Activated CD8-positive, alpha-beta T cell treated with anti-CD3 and anti-CD28 coated beads for 36 hours (primary cell): ENCODE measurements around the gene SCP2. TPM values are rescaled to one million over a fixed set of nuclear protein-coding genes. Genes with fewer than 3 reads are reported as not detected.

Experiments used
- ATAC-seq: fragments of 200-7000 bp; cut with Tn5 transposase; one replicate; pipeline ENCODE4 v1.10.0; 2021; ENCODE audit warnings: mild to moderate bottlenecking, moderate library complexity
- CTCF ChIA-PET: fragments of 350-600 bp; sonication (Branson Sonifier 250); formaldehyde crosslinking; loops from one replicate; lab custom pipeline; 2021; ENCODE audit warnings: antibody characterized with exemption; lab: Charles Lee
- POLR2A ChIA-PET: fragments of 350-600 bp; sonication (Branson Sonifier 250); formaldehyde crosslinking; loops from one replicate; lab custom pipeline; 2021; ENCODE audit warnings: antibody characterized with exemption; lab: Charles Lee
- DNase-seq: peaks from one replicate; pipeline ENCODE4 v3.0.0-alpha.2; 2020
- H3K27ac Mint-ChIP-seq: one replicate; pipeline ENCODE4 v1.8.0; 2021; ENCODE audit warnings: mild to moderate bottlenecking, mixed read lengths
- H3K27me3 Mint-ChIP-seq: one replicate; pipeline ENCODE4 v1.8.0; 2021; ENCODE audit warnings: mixed read lengths
- H3K36me3 Mint-ChIP-seq: one replicate; pipeline ENCODE4 v1.8.0; 2021; ENCODE audit warnings: low read depth, mixed read lengths
- H3K4me1 Mint-ChIP-seq: one replicate; pipeline ENCODE4 v1.8.0; 2021; ENCODE audit warnings: low read depth, mixed read lengths
- H3K4me3 Mint-ChIP-seq: one replicate; pipeline ENCODE4 v1.8.0; 2021; ENCODE audit warnings: mild to moderate bottlenecking, moderate library complexity, mixed read lengths
- H3K9me3 Mint-ChIP-seq: one replicate; pipeline ENCODE4 v1.8.0; 2021; ENCODE audit warnings: mixed read lengths
- CTCF ChIP-seq: fragments of 200-600 bp; IDR thresholded peaks from one replicate; pipeline ENCODE4 v1.8.0; 2022; ENCODE audit warnings: antibody characterized with exemption, mild to moderate bottlenecking
- intact Hi-C: fragments of 100-400 bp; cut with micrococcal nuclease; formaldehyde crosslinking; loops from one replicate; pipeline ENCODE4 v1.10.0; 2022
- total RNA-seq, 2 experiments: library from RNA; stranded (reverse); gene quantifications; one replicate each; pipeline ENCODE4 v1.2.3, GENCODE V29; 2021

The SCP2 gene
- total RNA-seq, 2 experiments from 2014 or later: 60.7 to 66.8 TPM

GRCh38 chr1:53037159-53037558, 110.1 kb downstream of the SCP2 start:
- POLR2A ChIA-PET: no interaction called here
- no peak overlapping the region for H3K4me3 Mint-ChIP-seq

GRCh38 chr1:53038566-53038965, 111.5 kb downstream of the SCP2 start:
- ATAC-seq: no peak
- Mint-ChIP-seq H3K27ac (no peak overlapping the region), H3K27me3 (no peaks in the 10 kb centered on the region), H3K9me3 (no peaks in the 10 kb centered on the region), H3K4me1 (no peaks in the 10 kb centered on the region), H3K4me3 (no peak overlapping the region), H3K36me3 (peaks cover 5% of the 10 kb centered on the region)
- CTCF ChIA-PET: no interaction called here
- POLR2A ChIA-PET: interaction anchor here (0.6 kb wide), 1 partner anchor 127 kb away, joined by 3 read pairs; no protein-coding TSS in a partner anchor
- DNase-seq: no peak
- TF ChIP-seq CTCF: no peak
- intact Hi-C loops: no loop called here

More at GRCh38 chr1:53037159-53037558, 110.1 kb downstream of the SCP2 start:
- Mint-ChIP-seq H3K9me3 (no peaks in the 10 kb centered on the region), H3K4me1 (no peaks in the 10 kb centered on the region), H3K27ac (no peak overlapping the region), H3K36me3 (peaks cover 9% of the 10 kb centered on the region), H3K27me3 (no peaks in the 10 kb centered on the region)
- DNase-seq: no peak
- ATAC-seq: no peak
- intact Hi-C loops: no loop called here
- no peak for TF ChIP-seq CTCF
- CTCF ChIA-PET: no interaction called here

DNA sequence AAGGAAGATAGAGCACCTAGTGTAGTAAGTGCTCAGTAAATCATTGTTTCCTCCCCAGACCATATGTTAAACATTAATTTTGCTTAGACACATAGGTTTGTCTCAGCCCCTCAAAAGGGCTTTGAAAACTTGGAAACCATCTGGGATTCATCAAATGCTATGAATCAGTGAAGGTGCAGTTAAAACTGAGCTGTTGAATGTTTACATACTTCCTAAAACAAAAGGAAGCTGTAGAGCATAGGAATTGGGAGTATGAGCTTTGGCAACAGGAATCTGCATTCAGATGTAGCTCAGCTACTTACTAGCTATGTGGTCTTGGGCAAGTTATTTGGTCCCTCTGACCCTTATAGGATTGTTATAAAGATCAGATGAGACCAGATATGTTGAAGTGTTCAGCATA, 116.2 kb downstream of the SCP2 start:
- Mint-ChIP-seq H3K9me3 (no peaks in the 10 kb centered on the region), H3K4me3 (no peak overlapping the region), H3K4me1 (peaks cover 5% of the 10 kb centered on the region), H3K36me3 (peaks cover 5% of the 10 kb centered on the region), H3K27me3 (no peaks in the 10 kb centered on the region), H3K27ac (no peak overlapping the region)
- POLR2A ChIA-PET: no interaction called here
- ATAC-seq (no peak), DNase-seq (no peak)
- no peak for TF ChIP-seq CTCF
- CTCF ChIA-PET: interaction anchor here (1.0 to 1.4 kb wide), 3 partner anchors 10 to 139 kb away, joined by 3 to 7 read pairs (median 3); no protein-coding TSS in a partner anchor
- intact Hi-C loops: no loop called here

DNA sequence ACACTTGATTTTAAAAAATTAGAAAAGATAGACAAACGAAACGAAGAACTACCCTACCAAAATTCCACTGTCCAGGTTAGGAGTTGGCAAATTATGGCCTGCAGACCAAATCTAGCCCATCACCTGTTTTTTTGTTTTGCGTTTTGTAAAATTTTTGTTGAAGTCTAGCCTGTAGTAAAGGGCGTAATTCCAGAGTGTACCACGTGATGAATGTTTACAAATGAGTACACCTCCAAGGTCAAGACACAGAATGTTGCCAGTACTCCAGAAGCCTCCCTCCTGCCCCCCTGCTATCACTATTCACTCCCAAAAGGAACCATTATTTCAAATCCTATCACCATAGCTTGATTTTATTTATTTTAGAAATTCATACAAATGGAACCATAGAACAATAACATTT, 117.8 kb downstream of the SCP2 start:
- CTCF ChIA-PET: interaction anchor here (1.2 kb wide), 1 partner anchor 45 kb away, joined by 3 read pairs; no protein-coding TSS in a partner anchor
- H3K9me3 Mint-ChIP-seq: no peaks in the 10 kb centered on the region
- H3K4me3 Mint-ChIP-seq: no peak overlapping the region
- no peak overlapping the region for H3K27ac Mint-ChIP-seq
- H3K4me1 Mint-ChIP-seq: peaks cover 5% of the 10 kb centered on the region
- intact Hi-C loops: no loop called here
- no peak for TF ChIP-seq CTCF
- DNase-seq: no peak
- H3K27me3 Mint-ChIP-seq: no peaks in the 10 kb centered on the region
- H3K36me3 Mint-ChIP-seq: peaks cover 4% of the 10 kb centered on the region
- POLR2A ChIA-PET: interaction anchor here (0.6 kb wide), 2 partner anchors 108 to 349 kb away, joined by 3 read pairs; no protein-coding TSS in a partner anchor
- no peak for ATAC-seq

DNA sequence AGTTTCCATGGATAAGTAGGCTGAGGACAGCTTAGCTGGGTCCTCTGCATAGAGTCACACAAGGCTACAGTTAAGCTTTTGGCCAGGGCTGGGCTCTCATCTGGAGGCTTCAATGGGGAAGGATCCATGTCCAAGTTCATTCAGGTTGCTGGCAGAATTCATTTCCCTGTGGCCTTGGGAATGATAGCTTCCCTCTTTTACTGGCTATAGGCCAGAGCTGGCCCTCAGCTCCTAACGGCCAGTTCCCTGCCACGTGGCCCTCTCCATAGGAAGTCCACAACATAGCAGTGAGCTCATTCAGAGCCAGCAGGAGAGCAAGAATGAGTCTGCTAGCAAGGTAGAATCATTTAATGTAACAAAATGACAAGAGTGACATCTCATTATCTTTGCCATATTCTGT, 119.9 kb downstream of the SCP2 start:
- TF ChIP-seq CTCF: no peak
- no peaks in the 10 kb centered on the region for H3K27me3 Mint-ChIP-seq
- no peak overlapping the region for H3K4me3 Mint-ChIP-seq
- DNase-seq: no peak
- H3K36me3 Mint-ChIP-seq: peaks cover 7% of the 10 kb centered on the region
- ATAC-seq: no peak
- H3K27ac Mint-ChIP-seq: no peak overlapping the region
- ChIA-PET CTCF (interaction anchor here (0.9 kb wide), 1 partner anchor 20 kb away, joined by 3 read pairs; no protein-coding TSS in a partner anchor), POLR2A (no interaction called here)
- intact Hi-C loops: no loop called here
- H3K9me3 Mint-ChIP-seq: no peaks in the 10 kb centered on the region
- H3K4me1 Mint-ChIP-seq: peaks cover 5% of the 10 kb centered on the region
